H1 (cell line): ENCODE measurements around the gene CACNA2D3. TPM values are rescaled to one million over a fixed set of nuclear protein-coding genes. Genes with fewer than 3 reads are reported as not detected.

Experiments
- ASH2L ChIP-seq: fragments of 200-600, 300-600 bp; sonication (generic); IDR thresholded peaks from one replicate; pipeline ENCODE4 v1.7.1; 2017; ENCODE audit warnings: low read length
- CTBP2 ChIP-seq: IDR thresholded peaks from 2 replicates; pipeline ENCODE4 v1.7.0; 2011; ENCODE audit warnings: borderline replicate concordance, mild to moderate bottlenecking, moderate library complexity, mixed read lengths, low read length; ENCODE audit not compliant: insufficient read depth, insufficient read length
- KDM4A ChIP-seq: IDR thresholded peaks from one replicate; pipeline ENCODE4 v1.7.1; 2012; ENCODE audit warnings: low read depth, mild to moderate bottlenecking, moderate library complexity, low read length, inconsistent platforms; ENCODE audit not compliant: severe bottlenecking
- KDM5A ChIP-seq: fragments of 200-600 bp; IDR thresholded peaks from 2 replicates; pipeline ENCODE4 v1.7.1; 2012; ENCODE audit warnings: mild to moderate bottlenecking, low read length, inconsistent platforms, mixed read lengths
- NANOG ChIP-seq: IDR thresholded peaks from 2 replicates; pipeline ENCODE4 v1.6.1; 2011; ENCODE audit warnings: low read length, low read depth, mild to moderate bottlenecking, inconsistent platforms; ENCODE audit not compliant: insufficient read depth, poor library complexity, severe bottlenecking
- RNF2 ChIP-seq: fragments of 200-900, 300-1000 bp; sonication (generic); IDR thresholded peaks from 2 replicates; pipeline ENCODE4 v1.7.1; 2016; ENCODE audit warnings: borderline replicate concordance, low read depth, mild to moderate bottlenecking, antibody characterized with exemption, low read length; ENCODE audit not compliant: poor library complexity, severe bottlenecking; ENCODE audit errors: missing control alignments
- RXRA ChIP-seq: IDR thresholded peaks from 2 replicates; pipeline ENCODE4 v1.6.1; 2011; ENCODE audit warnings: low read depth, mild to moderate bottlenecking, low read length, moderate library complexity; ENCODE audit not compliant: insufficient read depth
- SIX5 ChIP-seq: IDR thresholded peaks from 2 replicates; pipeline ENCODE4 v1.6.1; 2011; ENCODE audit warnings: mild to moderate bottlenecking, low read depth, low read length
- SUZ12 ChIP-seq: fragments of 200-600 bp; sonication (generic); IDR thresholded peaks from 2 replicates; pipeline ENCODE4 v1.6.1; 2012; ENCODE audit warnings: mild to moderate bottlenecking, inconsistent platforms, low read length, moderate library complexity, mixed read lengths
- TAF1 ChIP-seq: IDR thresholded peaks from 2 replicates; pipeline ENCODE4 v1.6.1; 2011; ENCODE audit warnings: mild to moderate bottlenecking, low read depth, low read length
- TBP ChIP-seq: IDR thresholded peaks from 2 replicates; pipeline ENCODE4 v1.6.1; 2011; ENCODE audit warnings: low read depth, low read length, improper control_type of control experiment
- polyA plus RNA-seq, 7 experiments: library from polyadenylated mRNA; depleted of rRNA in 3 of 7; stranded (reverse) in 5 of 7; unstranded in 2 of 7; fragments of >200 nt in 5 of 7; fragments of 200-250 nt in 2 of 7; gene quantifications; 1 replicate in 5 of 7; 2 replicates in 1 of 7; 4 replicates in 1 of 7; pipeline versions ENCODE4 v1.2.1 to v1.2.3, GENCODE V29; 2011 to 2013; ENCODE audit warnings: missing spikeins in 2 of 7, mixed read lengths in 2 of 7
- total RNA-seq: library from RNA; stranded (reverse); fragmentation: NEBNext Ultra II Directional; extraction: Animal tissue kit (Norgen Biotek cat#: 25700); gene quantifications from 2 replicates; pipeline ENCODE4 v1.2.1, GENCODE V29; 2021
- TF ChIP-seq, protein P1 (sequence below): fragments of 300-600 bp; sonication (generic); IDR thresholded peaks from 2 replicates; pipeline ENCODE4 v1.7.1; 2012; ENCODE audit warnings: low read length, moderate library complexity, mild to moderate bottlenecking, inconsistent platforms; ENCODE audit not compliant: insufficient replicate concordance

The CACNA2D3 gene
- total and polyA plus RNA-seq, 2 of the 8 experiments (the other 6 are each of a cell fraction or from before 2014, with no cell fraction given), result 1.5 to 1.8 TPM

DNA sequence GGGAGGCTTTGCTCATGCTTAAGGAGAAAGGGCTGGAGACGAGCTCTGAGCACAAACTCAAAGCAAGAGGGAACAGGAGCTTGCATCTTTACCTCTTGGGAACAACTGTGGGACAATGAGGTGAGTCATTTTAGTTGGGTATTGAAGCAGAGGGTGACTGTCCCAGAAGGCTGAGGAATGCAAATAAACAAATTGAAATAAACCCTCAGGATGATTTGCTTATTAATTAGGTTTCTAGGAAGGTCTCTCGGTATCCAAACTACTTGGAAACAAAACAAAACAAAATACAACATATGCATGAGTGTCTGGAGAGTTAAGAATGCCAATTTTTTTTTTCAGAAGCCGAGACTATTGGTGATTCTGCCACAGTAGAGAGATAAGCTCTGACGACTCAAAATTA lies 38.4 kb upstream of the CACNA2D3 start (continued):
- TF ChIP-seq, protein P1, sequence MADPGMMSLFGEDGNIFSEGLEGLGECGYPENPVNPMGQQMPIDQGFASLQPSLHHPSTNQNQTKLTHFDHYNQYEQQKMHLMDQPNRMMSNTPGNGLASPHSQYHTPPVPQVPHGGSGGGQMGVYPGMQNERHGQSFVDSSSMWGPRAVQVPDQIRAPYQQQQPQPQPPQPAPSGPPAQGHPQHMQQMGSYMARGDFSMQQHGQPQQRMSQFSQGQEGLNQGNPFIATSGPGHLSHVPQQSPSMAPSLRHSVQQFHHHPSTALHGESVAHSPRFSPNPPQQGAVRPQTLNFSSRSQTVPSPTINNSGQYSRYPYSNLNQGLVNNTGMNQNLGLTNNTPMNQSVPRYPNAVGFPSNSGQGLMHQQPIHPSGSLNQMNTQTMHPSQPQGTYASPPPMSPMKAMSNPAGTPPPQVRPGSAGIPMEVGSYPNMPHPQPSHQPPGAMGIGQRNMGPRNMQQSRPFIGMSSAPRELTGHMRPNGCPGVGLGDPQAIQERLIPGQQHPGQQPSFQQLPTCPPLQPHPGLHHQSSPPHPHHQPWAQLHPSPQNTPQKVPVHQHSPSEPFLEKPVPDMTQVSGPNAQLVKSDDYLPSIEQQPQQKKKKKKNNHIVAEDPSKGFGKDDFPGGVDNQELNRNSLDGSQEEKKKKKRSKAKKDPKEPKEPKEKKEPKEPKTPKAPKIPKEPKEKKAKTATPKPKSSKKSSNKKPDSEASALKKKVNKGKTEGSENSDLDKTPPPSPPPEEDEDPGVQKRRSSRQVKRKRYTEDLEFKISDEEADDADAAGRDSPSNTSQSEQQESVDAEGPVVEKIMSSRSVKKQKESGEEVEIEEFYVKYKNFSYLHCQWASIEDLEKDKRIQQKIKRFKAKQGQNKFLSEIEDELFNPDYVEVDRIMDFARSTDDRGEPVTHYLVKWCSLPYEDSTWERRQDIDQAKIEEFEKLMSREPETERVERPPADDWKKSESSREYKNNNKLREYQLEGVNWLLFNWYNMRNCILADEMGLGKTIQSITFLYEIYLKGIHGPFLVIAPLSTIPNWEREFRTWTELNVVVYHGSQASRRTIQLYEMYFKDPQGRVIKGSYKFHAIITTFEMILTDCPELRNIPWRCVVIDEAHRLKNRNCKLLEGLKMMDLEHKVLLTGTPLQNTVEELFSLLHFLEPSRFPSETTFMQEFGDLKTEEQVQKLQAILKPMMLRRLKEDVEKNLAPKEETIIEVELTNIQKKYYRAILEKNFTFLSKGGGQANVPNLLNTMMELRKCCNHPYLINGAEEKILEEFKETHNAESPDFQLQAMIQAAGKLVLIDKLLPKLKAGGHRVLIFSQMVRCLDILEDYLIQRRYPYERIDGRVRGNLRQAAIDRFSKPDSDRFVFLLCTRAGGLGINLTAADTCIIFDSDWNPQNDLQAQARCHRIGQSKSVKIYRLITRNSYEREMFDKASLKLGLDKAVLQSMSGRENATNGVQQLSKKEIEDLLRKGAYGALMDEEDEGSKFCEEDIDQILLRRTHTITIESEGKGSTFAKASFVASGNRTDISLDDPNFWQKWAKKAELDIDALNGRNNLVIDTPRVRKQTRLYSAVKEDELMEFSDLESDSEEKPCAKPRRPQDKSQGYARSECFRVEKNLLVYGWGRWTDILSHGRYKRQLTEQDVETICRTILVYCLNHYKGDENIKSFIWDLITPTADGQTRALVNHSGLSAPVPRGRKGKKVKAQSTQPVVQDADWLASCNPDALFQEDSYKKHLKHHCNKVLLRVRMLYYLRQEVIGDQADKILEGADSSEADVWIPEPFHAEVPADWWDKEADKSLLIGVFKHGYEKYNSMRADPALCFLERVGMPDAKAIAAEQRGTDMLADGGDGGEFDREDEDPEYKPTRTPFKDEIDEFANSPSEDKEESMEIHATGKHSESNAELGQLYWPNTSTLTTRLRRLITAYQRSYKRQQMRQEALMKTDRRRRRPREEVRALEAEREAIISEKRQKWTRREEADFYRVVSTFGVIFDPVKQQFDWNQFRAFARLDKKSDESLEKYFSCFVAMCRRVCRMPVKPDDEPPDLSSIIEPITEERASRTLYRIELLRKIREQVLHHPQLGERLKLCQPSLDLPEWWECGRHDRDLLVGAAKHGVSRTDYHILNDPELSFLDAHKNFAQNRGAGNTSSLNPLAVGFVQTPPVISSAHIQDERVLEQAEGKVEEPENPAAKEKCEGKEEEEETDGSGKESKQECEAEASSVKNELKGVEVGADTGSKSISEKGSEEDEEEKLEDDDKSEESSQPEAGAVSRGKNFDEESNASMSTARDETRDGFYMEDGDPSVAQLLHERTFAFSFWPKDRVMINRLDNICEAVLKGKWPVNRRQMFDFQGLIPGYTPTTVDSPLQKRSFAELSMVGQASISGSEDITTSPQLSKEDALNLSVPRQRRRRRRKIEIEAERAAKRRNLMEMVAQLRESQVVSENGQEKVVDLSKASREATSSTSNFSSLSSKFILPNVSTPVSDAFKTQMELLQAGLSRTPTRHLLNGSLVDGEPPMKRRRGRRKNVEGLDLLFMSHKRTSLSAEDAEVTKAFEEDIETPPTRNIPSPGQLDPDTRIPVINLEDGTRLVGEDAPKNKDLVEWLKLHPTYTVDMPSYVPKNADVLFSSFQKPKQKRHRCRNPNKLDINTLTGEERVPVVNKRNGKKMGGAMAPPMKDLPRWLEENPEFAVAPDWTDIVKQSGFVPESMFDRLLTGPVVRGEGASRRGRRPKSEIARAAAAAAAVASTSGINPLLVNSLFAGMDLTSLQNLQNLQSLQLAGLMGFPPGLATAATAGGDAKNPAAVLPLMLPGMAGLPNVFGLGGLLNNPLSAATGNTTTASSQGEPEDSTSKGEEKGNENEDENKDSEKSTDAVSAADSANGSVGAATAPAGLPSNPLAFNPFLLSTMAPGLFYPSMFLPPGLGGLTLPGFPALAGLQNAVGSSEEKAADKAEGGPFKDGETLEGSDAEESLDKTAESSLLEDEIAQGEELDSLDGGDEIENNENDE, result no peak
- TF ChIP-seq KDM4A (no peak), SIX5 (no peak), NANOG (no peak), RNF2 (no peak), RXRA (no peak), TAF1 (no peak), CTBP2 (no peak), SUZ12 (no peak), ASH2L (no peak), KDM5A (no peak), TBP (no peak)
